PFSK-1 (cell line): ENCODE measurements around the gene ZMAT5.

Source experiments
- FOXP2 ChIP-seq: optimal IDR thresholded peaks from 2 replicates; pipeline ENCODE3; 2011; ENCODE audit warnings: borderline replicate concordance, control low read depth, inconsistent platforms; ENCODE audit not compliant: insufficient read depth; ENCODE audit errors: extremely low read length, extremely low read depth
- POLR2AphosphoS5 ChIP-seq: IDR thresholded peaks from 2 replicates; pipeline ENCODE4 v1.6.1; 2012; ENCODE audit warnings: low read depth, mild to moderate bottlenecking, control low read depth, low read length, moderate library complexity
- REST ChIP-seq, 2 experiments: IDR thresholded peaks; 2 replicates each; pipeline versions ENCODE4 v1.6.1 to v1.8.0; 2011 to 2012; ENCODE audit warnings: low read depth in 2 of 2, low read length in 2 of 2, control low read depth in 1 of 2, inconsistent platforms in 1 of 2, mild to moderate bottlenecking in 1 of 2, moderate library complexity in 1 of 2; ENCODE audit not compliant: insufficient read depth in 1 of 2
- SIN3A ChIP-seq: IDR thresholded peaks from 2 replicates; pipeline ENCODE4 v1.6.1; 2012; ENCODE audit warnings: mild to moderate bottlenecking, low read length, moderate library complexity, borderline replicate concordance; ENCODE audit not compliant: insufficient read depth
- TAF1 ChIP-seq: IDR thresholded peaks from 2 replicates; pipeline ENCODE4 v1.6.1; 2012; ENCODE audit warnings: low read length, control low read depth, borderline replicate concordance; ENCODE audit not compliant: insufficient read depth

Gene ZMAT5

GRCh38 chr22:29772170-29772641, 5.4 kb upstream of the ZMAT5 start:
- TF ChIP-seq TAF1 (no peak), REST (IDR thresholded peaks at IDR 0.05; ENCODE audit: insufficient read depth in 1 of 2, low read depth in 2 of 2, low read length in 2 of 2) (no peak), FOXP2 (no peak), POLR2AphosphoS5 (no peak), SIN3A (no peak)

DNA sequence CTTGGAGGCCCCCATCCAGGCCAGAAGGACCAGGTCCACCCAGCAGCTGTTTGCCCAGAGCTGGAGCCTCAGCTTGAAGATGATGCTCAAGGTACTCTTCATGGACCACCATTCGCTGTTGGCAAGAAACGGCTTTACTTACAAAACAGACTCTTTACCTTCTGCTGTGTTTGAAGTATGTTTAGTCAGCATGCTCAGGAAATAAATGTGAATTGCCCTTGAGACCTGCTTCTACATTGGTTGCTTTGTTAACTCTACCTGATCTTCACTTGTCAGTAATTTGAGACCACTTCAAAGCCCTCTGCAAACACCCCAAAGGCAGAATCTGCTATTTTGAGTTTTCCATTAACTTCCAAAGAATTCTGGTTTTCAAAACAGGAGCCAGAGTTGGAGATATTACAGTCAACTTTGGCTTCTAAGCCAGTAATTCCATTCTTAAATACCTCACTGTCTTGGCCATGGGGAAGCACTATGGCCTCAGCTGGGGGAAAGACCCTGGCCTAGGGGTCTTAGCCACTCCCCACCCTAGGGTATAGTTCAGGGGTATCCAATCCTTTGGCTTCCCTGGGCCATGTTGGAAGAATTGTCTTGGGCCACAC, 3.0 kb upstream of the ZMAT5 start:
- no peak for TF ChIP-seq POLR2AphosphoS5
- TF ChIP-seq TAF1, result no peak
- no peak for TF ChIP-seq SIN3A
- no peak for TF ChIP-seq REST (IDR thresholded peaks at IDR 0.05; ENCODE audit: insufficient read depth in 1 of 2, low read depth in 2 of 2, low read length in 2 of 2)

DNA sequence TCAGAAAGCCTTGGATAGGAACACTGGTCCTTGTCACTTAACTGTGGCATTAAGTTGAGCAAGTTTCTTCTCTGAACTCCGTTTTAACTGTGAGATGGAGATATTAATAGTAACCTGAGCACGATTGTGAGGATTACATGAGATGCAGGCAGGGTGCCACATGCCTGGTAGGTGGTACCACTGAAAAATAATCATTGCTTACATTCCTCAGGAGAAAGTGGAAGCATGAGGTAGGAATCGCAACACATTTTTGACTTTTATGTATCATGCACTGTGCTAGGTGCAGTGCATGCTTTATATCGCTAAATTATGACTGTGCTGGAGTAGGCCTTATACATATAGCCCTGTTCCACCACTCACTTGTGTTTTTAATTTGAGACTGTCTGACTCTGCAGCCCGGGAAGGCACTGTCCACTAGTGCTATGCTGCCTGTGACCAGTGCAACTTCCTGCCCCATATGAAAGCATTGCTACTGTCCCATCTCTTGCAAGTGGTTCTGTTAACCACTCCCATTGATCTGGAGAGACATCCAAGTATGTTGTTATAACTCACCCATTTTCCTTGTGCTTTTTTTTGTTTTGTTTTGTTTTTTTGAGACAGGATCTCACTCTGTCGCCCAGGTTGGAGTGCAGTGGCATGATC, 1.4 kb upstream of the ZMAT5 start:
- TF ChIP-seq FOXP2, result no peak
- TF ChIP-seq SIN3A, result no peak
- TF ChIP-seq POLR2AphosphoS5, result no peak
- no peak for TF ChIP-seq TAF1
- TF ChIP-seq REST (IDR thresholded peaks at IDR 0.05; ENCODE audit: insufficient read depth in 1 of 2, low read depth in 2 of 2, low read length in 2 of 2), result no peak

GRCh38 chr22:29767171-29768051, 604 bp upstream of the ZMAT5 start, which contains the start of gene UQCR10:
Gene UQCR10, plus strand, starts transcription at chr22:29767369. Its CDS starts 30 bp downstream, at chr22:29767399.
- TF ChIP-seq FOXP2 (no peak), SIN3A (no peak), REST (IDR thresholded peaks at IDR 0.05; ENCODE audit: insufficient read depth in 1 of 2, low read depth in 2 of 2, low read length in 2 of 2) (peak in 1 of 2 experiments; percentile 31; a peak in 1 of 4 replicates), POLR2AphosphoS5 (no peak; the same call in none of the 2 replicates), TAF1 (peak; percentile 82)
